ENCODE data around the gene IL12A. TPM values are rescaled to one million over a fixed set of nuclear protein-coding genes. Genes with fewer than 3 reads are reported as not detected.
A peak's percentile ranks its signal among the peaks of the same experiment; 100 is the strongest.

The IL12A gene
- total and polyA plus RNA-seq, 2 of the 8 experiments (the other 6 are each of a cell fraction or from before 2014, with no cell fraction given): 0.41 to 0.92 TPM

- TF ChIP-seq TAF7 (optimal IDR thresholded peaks at IDR 0.05; ENCODE audit: borderline replicate concordance, low read depth, low read length) (peak; percentile 26), CHD2 (IDR thresholded peaks at IDR 0.05; ENCODE audit: low read length) (no peak), SRF (IDR thresholded peaks at IDR 0.05; ENCODE audit: low read depth, low read length) (no peak), ZNF274 (IDR thresholded peaks at IDR 0.05; ENCODE audit: borderline replicate concordance, extremely low read depth, low read length) (no peak), PHF8 (conservative IDR thresholded peaks at IDR 0.05; ENCODE audit: low read depth, low read length) (peak; percentile 52), ATF3 (IDR thresholded peaks at IDR 0.05; ENCODE audit: insufficient read depth, low read depth, low read length) (no peak), RBBP5 (IDR thresholded peaks at IDR 0.05; ENCODE audit: borderline replicate concordance, low read depth, low read length) (no peak), HDAC2 (IDR thresholded peaks at IDR 0.05; ENCODE audit: borderline replicate concordance in 1 of 2, low read depth in 2 of 2, low read length in 2 of 2) (peak; percentile 47 to 84; a peak in 1 of 4 replicates), YY1 (IDR thresholded peaks at IDR 0.05; ENCODE audit: low read depth, low read length) (0 out of 2 replicates have a peak, but pooled peaks have one; percentile 9), TBP (IDR thresholded peaks at IDR 0.05; ENCODE audit: low read depth, low read length) (no peak), KDM4A (IDR thresholded peaks at IDR 0.05; ENCODE audit: low read depth, low read length, severe bottlenecking) (peak; percentile 62), SP2 (IDR thresholded peaks at IDR 0.05; ENCODE audit: low read length) (no peak), SIRT6 (IDR thresholded peaks at IDR 0.05; ENCODE audit: low read length) (no peak), GABPA (IDR thresholded peaks at IDR 0.05; ENCODE audit: borderline replicate concordance, insufficient read depth, low read length) (no peak), TAF1 (IDR thresholded peaks at IDR 0.05; ENCODE audit: low read depth, low read length) (peak; percentile 58; the same call in 1 of the 2 replicates), MAX (IDR thresholded peaks at IDR 0.05) (peak; percentile 76), E2F6 (IDR thresholded peaks at IDR 0.05) (peak; percentile 72; the same call in 1 of the 2 replicates), JUND (IDR thresholded peaks at IDR 0.05; ENCODE audit: low read length) (no peak), BACH1 (IDR thresholded peaks at IDR 0.05; ENCODE audit: low read length) (peak; percentile 22; the same call in 1 of the 2 replicates)
- TF ChIP-seq, protein P1, sequence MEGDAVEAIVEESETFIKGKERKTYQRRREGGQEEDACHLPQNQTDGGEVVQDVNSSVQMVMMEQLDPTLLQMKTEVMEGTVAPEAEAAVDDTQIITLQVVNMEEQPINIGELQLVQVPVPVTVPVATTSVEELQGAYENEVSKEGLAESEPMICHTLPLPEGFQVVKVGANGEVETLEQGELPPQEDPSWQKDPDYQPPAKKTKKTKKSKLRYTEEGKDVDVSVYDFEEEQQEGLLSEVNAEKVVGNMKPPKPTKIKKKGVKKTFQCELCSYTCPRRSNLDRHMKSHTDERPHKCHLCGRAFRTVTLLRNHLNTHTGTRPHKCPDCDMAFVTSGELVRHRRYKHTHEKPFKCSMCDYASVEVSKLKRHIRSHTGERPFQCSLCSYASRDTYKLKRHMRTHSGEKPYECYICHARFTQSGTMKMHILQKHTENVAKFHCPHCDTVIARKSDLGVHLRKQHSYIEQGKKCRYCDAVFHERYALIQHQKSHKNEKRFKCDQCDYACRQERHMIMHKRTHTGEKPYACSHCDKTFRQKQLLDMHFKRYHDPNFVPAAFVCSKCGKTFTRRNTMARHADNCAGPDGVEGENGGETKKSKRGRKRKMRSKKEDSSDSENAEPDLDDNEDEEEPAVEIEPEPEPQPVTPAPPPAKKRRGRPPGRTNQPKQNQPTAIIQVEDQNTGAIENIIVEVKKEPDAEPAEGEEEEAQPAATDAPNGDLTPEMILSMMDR (IDR thresholded peaks at IDR 0.05; ENCODE audit: control extremely low read depth in 1 of 3, insufficient read depth in 1 of 3, low read depth in 1 of 3, low read length in 3 of 3): peak; percentile 81 to 98 (median 88)
Observed at GRCh38 chr3:159988617-159989271, at the start of gene IL12A (continued).
